Fibroblast of lung (primary cell): ENCODE results near the gene PRKAR1B.

ENCODE experiments used
- EZH2 ChIP-seq: IDR thresholded peaks from 2 replicates; pipeline ENCODE4 v1.5.1; 2012; ENCODE audit warnings: low read length, control low read depth, mild to moderate bottlenecking; ENCODE audit errors: missing control alignments
- TF ChIP-seq, protein P1 (sequence below), 2 donors: IDR thresholded peaks in 1 of 2; conservative IDR thresholded peaks in 1 of 2; 1 replicate in 1 of 2; 2 replicates in 1 of 2; pipeline ENCODE4 v1.5.1; 2011 to 2012; ENCODE audit warnings: low read length in 2 of 2, control low read depth in 1 of 2, inconsistent platforms in 1 of 2, low read depth in 1 of 2, mild to moderate bottlenecking in 1 of 2

DNA sequence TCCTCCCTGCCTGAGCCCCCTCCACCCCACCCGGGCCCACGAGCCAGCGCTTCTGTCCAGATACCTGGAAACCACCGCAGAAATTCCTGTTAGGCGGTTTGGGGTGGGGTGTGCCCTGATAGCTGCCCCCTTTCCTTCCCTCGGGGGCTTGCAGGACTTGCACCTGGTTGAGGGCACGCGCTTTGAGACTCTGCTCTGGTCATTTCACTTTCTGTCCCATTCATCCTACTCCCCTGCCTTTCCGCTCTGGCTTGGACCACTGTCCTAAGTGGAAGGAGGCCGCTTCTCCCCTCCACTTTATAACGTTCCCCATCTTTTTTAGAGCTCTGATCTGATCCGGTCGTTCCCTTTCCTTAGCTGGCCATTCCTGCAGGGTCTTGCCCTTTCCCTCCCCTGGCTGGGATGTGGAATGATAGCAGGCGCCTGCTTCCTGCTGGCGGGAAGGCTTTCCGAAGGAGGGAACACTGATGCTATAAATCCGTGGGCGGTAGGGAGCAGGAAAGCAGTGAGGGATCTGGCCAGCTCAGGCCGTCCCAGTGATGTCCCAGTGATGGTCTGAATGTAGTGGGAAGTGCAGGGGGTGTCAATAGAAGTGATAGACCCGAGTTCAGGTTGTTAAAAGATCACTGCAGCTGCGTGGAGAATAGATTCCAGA lies 852 bp upstream of the PRKAR1B start:
- TF ChIP-seq, protein P1, sequence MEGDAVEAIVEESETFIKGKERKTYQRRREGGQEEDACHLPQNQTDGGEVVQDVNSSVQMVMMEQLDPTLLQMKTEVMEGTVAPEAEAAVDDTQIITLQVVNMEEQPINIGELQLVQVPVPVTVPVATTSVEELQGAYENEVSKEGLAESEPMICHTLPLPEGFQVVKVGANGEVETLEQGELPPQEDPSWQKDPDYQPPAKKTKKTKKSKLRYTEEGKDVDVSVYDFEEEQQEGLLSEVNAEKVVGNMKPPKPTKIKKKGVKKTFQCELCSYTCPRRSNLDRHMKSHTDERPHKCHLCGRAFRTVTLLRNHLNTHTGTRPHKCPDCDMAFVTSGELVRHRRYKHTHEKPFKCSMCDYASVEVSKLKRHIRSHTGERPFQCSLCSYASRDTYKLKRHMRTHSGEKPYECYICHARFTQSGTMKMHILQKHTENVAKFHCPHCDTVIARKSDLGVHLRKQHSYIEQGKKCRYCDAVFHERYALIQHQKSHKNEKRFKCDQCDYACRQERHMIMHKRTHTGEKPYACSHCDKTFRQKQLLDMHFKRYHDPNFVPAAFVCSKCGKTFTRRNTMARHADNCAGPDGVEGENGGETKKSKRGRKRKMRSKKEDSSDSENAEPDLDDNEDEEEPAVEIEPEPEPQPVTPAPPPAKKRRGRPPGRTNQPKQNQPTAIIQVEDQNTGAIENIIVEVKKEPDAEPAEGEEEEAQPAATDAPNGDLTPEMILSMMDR (conservative IDR thresholded peaks at IDR 0.05 in 1 of 2, IDR thresholded peaks at IDR 0.05 in 1 of 2; ENCODE audit: low read depth in 1 of 2, low read length in 2 of 2) = no peak
- TF ChIP-seq EZH2 = no peak
